Measurements from ENCODE around the gene PROSER2. TPM values are rescaled to one million over a fixed set of nuclear protein-coding genes. Genes with fewer than 3 reads are reported as not detected.
"Not testable (repeated sequence)": the region's sequence is repeated elsewhere in the genome, so short reads cannot be mapped to it uniquely, and the experiment has no call there.

Gene PROSER2
- total RNA-seq, 1 donor from 2014 or later = 7.3 TPM

DNA sequence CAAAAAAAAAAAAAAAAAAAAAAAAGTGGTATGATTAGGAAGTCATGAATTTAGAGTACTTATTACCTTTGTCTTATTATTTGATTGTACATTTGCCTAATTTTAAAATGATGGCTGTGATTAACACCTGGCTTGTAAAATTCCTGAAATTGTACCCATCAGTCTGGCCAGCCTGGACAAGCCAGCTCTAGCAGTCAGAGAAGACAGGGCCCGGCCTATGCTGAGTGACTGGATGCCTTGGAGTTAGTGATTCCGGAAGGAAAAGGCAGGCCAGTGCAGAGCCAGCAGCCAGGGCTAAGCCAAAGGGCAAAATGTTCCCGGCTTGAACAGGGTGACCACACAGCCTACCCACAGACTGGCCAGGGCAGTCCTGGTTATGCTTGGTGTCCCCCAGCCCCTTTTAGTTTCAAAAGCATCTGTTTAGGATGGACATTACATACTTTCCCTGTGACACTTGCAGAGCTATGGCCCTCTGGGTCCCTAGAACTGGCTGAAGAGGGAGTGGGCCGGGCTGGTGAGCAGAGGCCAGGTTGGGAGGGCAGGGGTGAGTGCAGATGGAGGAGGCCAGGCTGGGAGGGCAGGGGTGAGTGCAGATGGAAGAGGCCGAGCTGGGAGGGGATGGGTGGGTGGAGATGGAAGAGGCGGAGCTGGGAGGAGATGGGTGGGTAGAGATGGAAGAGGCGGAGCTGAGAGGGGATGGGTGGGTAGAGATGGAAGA lies 61.7 kb downstream of the PROSER2 start:
- no peak for DNase-seq (ENCODE audit: low read depth in 2 of 2)

- no peak for DNase-seq (ENCODE audit: low read depth in 2 of 2)
These were observed 62.4 kb downstream of the PROSER2 start for GRCh38 chr10:11885437-11886137.

DNA sequence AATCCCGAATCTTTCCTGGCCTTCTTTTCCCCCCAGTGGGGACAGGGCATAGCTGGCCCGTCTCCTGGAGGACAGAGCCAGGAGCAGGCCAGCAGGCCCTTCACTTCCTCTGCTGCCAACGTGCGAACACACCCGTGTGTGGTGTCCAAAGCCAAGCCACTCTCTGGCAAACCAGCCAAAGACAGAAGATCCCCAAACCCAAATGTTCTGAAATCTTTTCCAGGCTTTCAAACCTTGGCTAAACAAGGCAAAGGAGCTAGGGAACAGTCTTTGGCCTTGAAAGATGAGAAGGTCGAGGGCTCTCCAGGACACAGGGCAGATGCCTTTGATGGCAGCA lies 63.0 kb downstream of the PROSER2 start:
- no peak for DNase-seq (ENCODE audit: low read depth in 2 of 2)

DNA sequence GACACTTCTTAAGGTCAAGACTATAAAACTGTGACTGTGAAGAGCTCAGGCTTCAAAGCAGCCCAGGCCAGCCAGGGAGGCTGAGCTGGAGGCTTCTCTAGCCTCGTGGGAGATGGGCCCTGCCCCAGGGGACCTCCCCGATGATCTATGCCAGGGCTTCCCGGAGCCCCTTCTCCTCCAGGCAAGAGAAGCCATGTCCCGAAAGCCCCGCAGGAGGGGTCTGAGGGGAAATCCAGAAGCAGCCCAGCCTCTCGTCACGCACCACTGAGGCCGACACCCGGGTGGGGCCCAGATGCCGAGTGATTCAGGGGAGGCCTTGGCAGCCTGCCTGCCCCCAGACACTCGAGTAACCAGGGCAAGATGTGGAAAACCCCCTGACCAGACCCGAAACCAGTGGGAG lies 63.7 kb downstream of the PROSER2 start:
- DNase-seq (ENCODE audit: low read depth in 2 of 2) = no peak

DNA sequence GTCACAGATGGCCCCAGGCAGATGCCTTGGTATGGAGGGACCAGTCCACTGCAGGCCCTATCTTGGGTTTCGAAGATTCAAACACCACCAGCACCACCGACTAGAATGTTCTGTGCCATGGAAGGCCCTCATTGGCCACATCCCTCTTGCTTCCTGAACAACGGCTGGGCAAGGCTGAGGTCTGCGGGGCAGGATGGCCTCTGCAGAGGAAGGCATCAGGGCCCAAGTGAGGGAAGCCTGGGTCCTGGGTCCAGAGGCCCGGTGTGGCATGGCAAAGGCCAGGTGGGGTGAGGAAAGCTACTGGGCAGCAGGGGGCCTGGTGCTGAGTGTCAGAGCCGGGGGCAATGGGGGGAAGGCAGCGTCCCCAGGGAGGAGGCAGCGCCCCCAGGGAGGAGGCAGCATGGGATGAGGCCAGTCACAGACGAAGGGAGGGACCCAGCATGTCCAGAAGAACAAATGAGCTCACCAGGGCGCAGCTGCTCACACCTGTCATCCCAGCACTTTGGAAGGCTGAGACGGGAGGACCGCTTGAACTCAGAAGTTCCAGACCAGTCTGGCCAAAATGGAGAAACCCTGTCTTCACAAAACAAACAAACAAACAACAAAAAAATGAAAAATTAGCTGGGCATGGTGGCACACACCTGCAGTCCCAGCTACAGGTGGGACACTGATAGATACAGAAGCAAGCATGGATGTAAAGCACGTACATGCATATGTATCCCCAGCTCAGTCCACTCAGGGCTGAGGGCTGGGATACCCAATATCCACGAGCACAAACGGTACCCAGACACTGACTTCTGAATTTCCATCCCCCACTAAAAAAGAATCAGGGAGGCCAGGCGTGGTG lies 64.4 kb downstream of the PROSER2 start:
- DNase-seq (ENCODE audit: low read depth in 2 of 2) = no peak

DNA sequence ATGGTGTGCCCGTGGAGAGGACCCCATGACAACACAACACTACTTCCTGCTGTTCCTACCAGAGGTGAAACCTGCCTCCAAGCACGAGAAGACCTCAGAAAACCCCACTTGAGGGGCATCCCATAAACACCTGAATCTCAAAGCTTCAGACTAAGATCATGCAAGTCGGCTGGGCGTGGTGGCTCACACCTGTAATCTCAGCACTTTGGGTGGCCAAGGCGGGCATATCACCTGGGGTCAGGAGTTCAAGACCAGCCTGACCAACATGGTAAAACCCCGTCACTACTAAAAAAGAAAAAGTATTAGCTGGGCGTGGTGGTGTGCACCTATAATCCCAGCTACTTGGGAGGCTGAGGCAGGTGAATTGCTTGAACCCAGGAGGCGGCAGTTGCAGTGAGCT lies 66.1 kb downstream of the PROSER2 start:
- not testable (repeated sequence) for DNase-seq (ENCODE audit: low read depth in 2 of 2)

DNA sequence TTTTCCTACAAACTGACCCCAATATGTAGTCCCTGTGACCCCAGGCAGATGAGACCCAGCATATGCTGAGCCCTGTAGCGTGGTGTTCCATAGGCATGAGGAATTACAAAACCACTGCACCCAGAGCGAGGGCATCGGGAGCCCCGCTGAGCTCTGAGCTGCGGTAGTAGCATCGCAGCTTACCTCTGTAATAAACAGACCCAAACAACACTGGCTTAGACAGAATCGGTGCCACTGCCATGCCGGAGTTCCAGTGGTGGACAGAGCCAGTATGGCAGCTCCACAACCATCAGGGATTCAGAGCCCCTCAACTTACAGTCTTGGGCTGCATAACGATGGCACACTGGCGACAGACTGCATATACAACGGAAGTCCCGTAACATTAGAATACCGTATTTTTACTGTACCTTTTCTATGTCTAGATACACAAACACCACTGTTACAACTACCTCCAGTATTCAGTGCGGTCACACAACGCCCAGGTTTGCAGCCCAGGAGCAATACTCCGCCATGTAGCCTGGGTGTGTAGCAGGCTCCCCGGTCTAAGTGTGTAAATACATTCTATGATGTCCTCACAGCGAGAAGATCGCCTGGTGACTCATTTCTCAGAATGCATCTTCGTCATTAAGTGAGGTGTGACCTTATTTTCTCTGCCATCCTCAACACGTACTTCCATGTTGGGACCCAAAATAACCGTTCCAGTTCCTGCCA lies 68.8 kb downstream of the PROSER2 start:
- DNase-seq (ENCODE audit: low read depth in 2 of 2) = no peak

GRCh38 chr10:11893749-11894278 lies 70.7 kb downstream of the PROSER2 start:
- no peak for DNase-seq (ENCODE audit: low read depth in 2 of 2)

GRCh38 chr10:11894381-11895107 lies 71.4 kb downstream of the PROSER2 start:
- DNase-seq (ENCODE audit: low read depth in 2 of 2) = no peak

DNA sequence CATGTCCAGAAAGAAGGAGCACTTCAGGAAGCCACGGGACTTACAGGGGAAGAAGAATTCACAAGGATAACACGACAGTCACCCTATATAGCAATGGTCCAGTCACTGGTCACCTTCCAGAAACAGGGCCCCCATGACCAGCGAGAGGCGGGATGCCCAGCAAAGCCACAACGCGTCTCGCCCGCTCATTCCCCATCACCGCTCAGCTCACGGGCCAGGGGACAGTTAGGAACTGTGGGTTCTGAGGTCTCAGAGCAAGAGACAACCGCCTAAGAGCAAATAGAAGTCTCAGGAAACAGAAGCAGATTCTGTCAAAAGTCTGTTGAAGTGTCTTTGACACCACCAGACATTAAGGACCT lies 71.9 kb downstream of the PROSER2 start:
- DNase-seq (ENCODE audit: low read depth in 2 of 2) = no peak

GRCh38 chr10:11895598-11895997 lies 72.4 kb downstream of the PROSER2 start:
- DNase-seq (ENCODE audit: low read depth in 2 of 2) = no peak

- DNase-seq (ENCODE audit: low read depth in 2 of 2) = no peak
These were observed 73.5 kb downstream of the PROSER2 start for GRCh38 chr10:11896549-11897200.

GRCh38 chr10:11898033-11898371 lies 74.8 kb downstream of the PROSER2 start:
- DNase-seq (ENCODE audit: low read depth in 2 of 2) = no peak

DNA sequence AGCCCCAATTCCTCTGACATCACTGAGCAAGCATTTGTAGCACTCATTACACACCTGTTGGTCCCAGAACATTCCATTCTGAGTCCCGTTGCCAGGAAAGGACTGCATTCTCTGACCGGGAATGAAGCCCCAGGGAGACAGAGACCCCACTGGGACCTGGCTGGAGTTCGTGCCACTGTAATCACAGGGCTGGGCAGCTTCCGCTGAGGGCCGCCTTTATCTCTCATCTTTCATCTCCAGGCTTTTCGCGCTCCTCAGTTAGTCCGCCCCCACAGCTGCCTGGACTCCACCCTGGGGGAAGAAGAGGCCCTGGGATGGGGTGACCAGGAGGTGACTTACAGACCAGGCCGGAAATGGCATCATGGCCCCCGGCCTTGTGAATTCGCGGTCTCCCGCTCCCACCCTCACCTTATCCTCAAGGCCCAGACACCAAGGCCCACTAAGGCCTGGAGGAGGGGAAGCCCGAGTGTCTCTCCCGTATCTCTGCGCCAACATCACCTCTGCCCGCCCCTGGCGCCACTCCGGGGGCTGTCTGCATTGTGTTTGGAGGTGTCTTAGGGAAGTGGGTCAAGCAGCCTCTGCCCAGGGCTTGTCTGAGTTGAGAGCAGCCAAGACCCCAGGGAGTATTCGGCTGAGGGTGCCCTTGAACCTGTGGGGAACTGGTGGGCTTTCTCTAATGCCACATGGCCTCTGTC lies 75.4 kb downstream of the PROSER2 start:
- peak in 1 of 2 donors; percentile 24 for DNase-seq (ENCODE audit: low read depth in 2 of 2)

- no peak for DNase-seq (ENCODE audit: low read depth in 2 of 2)
These were observed 76.1 kb downstream of the PROSER2 start for GRCh38 chr10:11899067-11899876.

GRCh38 chr10:11901036-11901301 lies 77.8 kb downstream of the PROSER2 start:
- no peak for DNase-seq (ENCODE audit: low read depth in 2 of 2)

GRCh38 chr10:11901454-11901832 lies 78.3 kb downstream of the PROSER2 start:
- DNase-seq (ENCODE audit: low read depth in 2 of 2) = no peak

DNA sequence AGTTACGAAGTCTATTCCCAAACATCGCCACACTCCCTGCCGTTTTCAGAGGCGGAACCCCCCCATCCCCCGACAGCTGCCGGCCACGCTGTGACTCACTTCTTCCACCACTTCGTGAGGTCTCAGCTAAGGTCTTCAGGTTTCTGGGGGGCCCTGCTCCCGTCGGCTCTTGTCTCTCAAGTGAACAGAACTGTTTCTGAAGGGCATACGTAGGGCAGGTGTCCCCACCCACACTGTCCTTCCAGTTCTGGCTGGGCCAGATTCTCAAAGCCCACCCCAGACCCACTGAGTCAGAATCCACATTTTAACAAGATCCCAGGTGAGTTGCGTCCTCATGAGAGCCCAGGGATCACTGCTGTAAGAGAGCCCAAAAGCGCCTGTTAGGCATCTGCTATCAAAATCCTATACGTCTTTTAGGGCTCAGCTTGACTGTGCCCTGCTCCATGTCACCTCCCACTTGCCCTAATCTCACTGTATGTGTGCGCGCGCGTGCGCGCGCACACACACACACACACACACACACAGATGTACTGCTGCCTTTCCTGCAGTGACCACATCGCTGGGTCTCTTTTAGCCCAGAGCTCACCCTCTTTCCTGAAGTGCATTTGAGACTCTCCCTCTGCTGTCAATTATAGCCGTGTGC lies 78.8 kb downstream of the PROSER2 start:
- peak in 1 of 2 donors; percentile 23 for DNase-seq (ENCODE audit: low read depth in 2 of 2)

DNA sequence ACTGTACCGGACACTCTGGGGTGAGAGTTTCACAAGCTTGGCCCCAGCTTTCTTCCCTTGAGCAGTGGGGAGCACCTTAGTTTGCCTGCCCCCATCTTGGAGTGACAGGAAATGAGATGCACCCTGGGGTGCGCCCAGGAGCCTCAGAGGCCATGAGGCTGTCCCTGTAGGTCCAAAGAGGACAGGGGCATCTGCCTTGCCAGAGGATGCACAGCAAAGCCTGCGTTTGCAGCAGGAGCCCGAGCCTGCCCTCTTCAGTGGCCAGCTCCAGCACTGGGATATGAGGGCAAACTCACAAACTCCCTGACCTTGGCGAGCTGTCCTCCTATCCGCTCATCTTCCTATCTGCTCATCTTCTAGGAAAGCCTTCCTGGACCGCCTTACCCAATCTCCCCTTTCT lies 79.5 kb downstream of the PROSER2 start:
- no peak for DNase-seq (ENCODE audit: low read depth in 2 of 2)

Data from lung microvascular endothelial cell (primary cell).